ENCODE results near the gene DLX6.

DNA sequence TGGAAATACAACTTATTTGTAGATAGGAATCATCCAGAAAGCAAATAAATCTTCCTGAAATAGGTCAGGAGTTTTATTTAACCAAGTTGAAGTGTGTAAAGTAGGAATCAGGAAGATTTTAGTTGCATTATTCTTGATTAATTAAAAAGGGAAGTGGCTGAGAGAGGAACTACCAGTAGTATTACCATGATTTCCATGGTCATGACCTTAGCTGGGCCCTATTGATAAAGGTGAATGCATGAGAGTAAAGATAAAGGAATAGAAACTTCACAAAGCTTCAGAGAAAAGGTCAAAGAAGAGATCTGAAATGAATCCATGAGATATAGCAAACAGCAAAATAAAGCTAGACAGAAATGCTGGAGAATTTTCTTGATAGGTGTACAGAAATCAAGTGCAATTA lies 46.2 kb upstream of the DLX6 start:
- TF ChIP-seq, protein P1, sequence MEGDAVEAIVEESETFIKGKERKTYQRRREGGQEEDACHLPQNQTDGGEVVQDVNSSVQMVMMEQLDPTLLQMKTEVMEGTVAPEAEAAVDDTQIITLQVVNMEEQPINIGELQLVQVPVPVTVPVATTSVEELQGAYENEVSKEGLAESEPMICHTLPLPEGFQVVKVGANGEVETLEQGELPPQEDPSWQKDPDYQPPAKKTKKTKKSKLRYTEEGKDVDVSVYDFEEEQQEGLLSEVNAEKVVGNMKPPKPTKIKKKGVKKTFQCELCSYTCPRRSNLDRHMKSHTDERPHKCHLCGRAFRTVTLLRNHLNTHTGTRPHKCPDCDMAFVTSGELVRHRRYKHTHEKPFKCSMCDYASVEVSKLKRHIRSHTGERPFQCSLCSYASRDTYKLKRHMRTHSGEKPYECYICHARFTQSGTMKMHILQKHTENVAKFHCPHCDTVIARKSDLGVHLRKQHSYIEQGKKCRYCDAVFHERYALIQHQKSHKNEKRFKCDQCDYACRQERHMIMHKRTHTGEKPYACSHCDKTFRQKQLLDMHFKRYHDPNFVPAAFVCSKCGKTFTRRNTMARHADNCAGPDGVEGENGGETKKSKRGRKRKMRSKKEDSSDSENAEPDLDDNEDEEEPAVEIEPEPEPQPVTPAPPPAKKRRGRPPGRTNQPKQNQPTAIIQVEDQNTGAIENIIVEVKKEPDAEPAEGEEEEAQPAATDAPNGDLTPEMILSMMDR (IDR thresholded peaks at IDR 0.05), result no peak
- no peak for TF ChIP-seq ZFX (IDR thresholded peaks at IDR 0.05; ENCODE audit: borderline replicate concordance)
